T-helper 17 cell (primary cell): Measurements from ENCODE around the gene USP36. TPM values are rescaled to one million over a fixed set of nuclear protein-coding genes. Genes with fewer than 3 reads are reported as not detected.

Source experiments
- ATAC-seq: fragments of 150-1000 bp; cut with Tn5 transposase; 2 replicates; pipeline ENCODE4 v1.10.0; 2021; ENCODE audit warnings: mild to moderate bottlenecking, moderate library complexity
- DNase-seq, 3 donors: peaks; one replicate each; pipeline versions ENCODE4 v3.0.0 to v3.0.0-alpha.2; 2020 to 2021
- H3K9me3 ChIP-seq: one replicate; pipeline ENCODE4 v1.7.0; 2013; ENCODE audit warnings: low read length, mild to moderate bottlenecking; ENCODE audit not compliant: control insufficient read depth, poor library complexity, severe bottlenecking
- H3K27ac Mint-ChIP-seq: one replicate; pipeline ENCODE4 v1.8.0; 2022; ENCODE audit warnings: mild to moderate bottlenecking, moderate library complexity, mixed read lengths
- H3K27me3 Mint-ChIP-seq: one replicate; pipeline ENCODE4 v1.8.0; 2022; ENCODE audit warnings: mixed read lengths
- H3K36me3 Mint-ChIP-seq: one replicate; pipeline ENCODE4 v1.8.0; 2022; ENCODE audit warnings: low read depth, mixed read lengths
- H3K4me1 Mint-ChIP-seq: one replicate; pipeline ENCODE4 v1.8.0; 2022; ENCODE audit warnings: mild to moderate bottlenecking, mixed read lengths
- H3K4me3 Mint-ChIP-seq: one replicate; pipeline ENCODE4 v1.8.0; 2022; ENCODE audit warnings: mild to moderate bottlenecking, moderate library complexity, mixed read lengths
- total RNA-seq, 4 donors: library from RNA in 2 of 4; stranded (reverse) in 2 of 4; gene quantifications; one replicate each; pipeline ENCODE4 v1.2.3 and lab custom pipeline; 2022 to 2026

USP36 gene
- total RNA-seq, 2 donors from 2014 or later, result 418 to 474 TPM

GRCh38 chr17:78806451-78806850, 34.2 kb downstream of the USP36 start:
- DNase-seq (peak in 2 of 3 donors; percentile 32 to 58), ATAC-seq (peak; percentile 51)
- peak overlapping the region; percentile 99 for H3K27ac Mint-ChIP-seq
- H3K4me1 Mint-ChIP-seq, result peaks cover 47% of the 10 kb centered on the region
- H3K4me3 Mint-ChIP-seq, result peak overlapping the region; percentile 82
- no peaks in the 10 kb centered on the region for H3K27me3 Mint-ChIP-seq
- peaks cover 12% of the 10 kb centered on the region for H3K36me3 Mint-ChIP-seq
- no peaks in the 10 kb centered on the region for H3K9me3 ChIP-seq

- DNase-seq (peak; percentile 40 to 73 (median 47)), ATAC-seq (peak; percentile 68)
- Mint-ChIP-seq H3K4me3 (peak overlapping the region; percentile 82), H3K4me1 (peaks cover 54% of the 10 kb centered on the region), H3K27ac (peak overlapping the region; percentile 99), H3K27me3 (no peaks in the 10 kb centered on the region), H3K36me3 (peaks cover 12% of the 10 kb centered on the region)
- H3K9me3 ChIP-seq, result no peaks in the 10 kb centered on the region
These were observed 35.3 kb downstream of the USP36 start for GRCh38 chr17:78805301-78805700.

GRCh38 chr17:78804777-78805176, 35.8 kb downstream of the USP36 start:
- Mint-ChIP-seq H3K4me3 (peak overlapping the region; percentile 82), H3K36me3 (peaks cover 13% of the 10 kb centered on the region), H3K4me1 (peaks cover 59% of the 10 kb centered on the region), H3K27me3 (no peaks in the 10 kb centered on the region), H3K27ac (peak overlapping the region; percentile 99)
- no peaks in the 10 kb centered on the region for H3K9me3 ChIP-seq
- ATAC-seq (no peak), DNase-seq (no peak)

GRCh38 chr17:78803186-78803845, 37.3 kb downstream of the USP36 start:
- no peaks in the 10 kb centered on the region for H3K27me3 Mint-ChIP-seq
- H3K4me1 Mint-ChIP-seq, result peaks cover 69% of the 10 kb centered on the region
- H3K4me3 Mint-ChIP-seq, result peak overlapping the region; percentile 87
- H3K9me3 ChIP-seq, result no peaks in the 10 kb centered on the region
- H3K27ac Mint-ChIP-seq, result peak overlapping the region; percentile 99
- DNase-seq (no peak), ATAC-seq (peak; percentile 34)
- H3K36me3 Mint-ChIP-seq, result peaks cover 17% of the 10 kb centered on the region

GRCh38 chr17:78802459-78802858, 38.2 kb downstream of the USP36 start:
- DNase-seq (no peak), ATAC-seq (no peak)
- H3K9me3 ChIP-seq, result no peaks in the 10 kb centered on the region
- peak overlapping the region; percentile 87 for H3K4me3 Mint-ChIP-seq
- peaks cover 21% of the 10 kb centered on the region for H3K36me3 Mint-ChIP-seq
- H3K27ac Mint-ChIP-seq, result peak overlapping the region; percentile 99
- H3K27me3 Mint-ChIP-seq, result no peaks in the 10 kb centered on the region
- peaks cover 74% of the 10 kb centered on the region for H3K4me1 Mint-ChIP-seq

GRCh38 chr17:78802008-78802407, 38.6 kb downstream of the USP36 start:
- Mint-ChIP-seq H3K4me3 (peak overlapping the region; percentile 87), H3K36me3 (peaks cover 21% of the 10 kb centered on the region), H3K27ac (peak overlapping the region; percentile 99), H3K4me1 (peaks cover 71% of the 10 kb centered on the region), H3K27me3 (no peaks in the 10 kb centered on the region)
- DNase-seq, result no peak
- H3K9me3 ChIP-seq, result no peaks in the 10 kb centered on the region
- ATAC-seq, result no peak

GRCh38 chr17:78800132-78800931, 40.3 kb downstream of the USP36 start:
- DNase-seq (no peak), ATAC-seq (no peak)
- H3K36me3 Mint-ChIP-seq, result peaks cover 25% of the 10 kb centered on the region
- H3K9me3 ChIP-seq, result no peaks in the 10 kb centered on the region
- peak overlapping the region; percentile 74 for H3K4me3 Mint-ChIP-seq
- peaks cover 62% of the 10 kb centered on the region for H3K4me1 Mint-ChIP-seq
- H3K27me3 Mint-ChIP-seq, result no peaks in the 10 kb centered on the region
- H3K27ac Mint-ChIP-seq, result peak overlapping the region; percentile 99

GRCh38 chr17:78798695-78799559, 41.7 kb downstream of the USP36 start:
- no peak for DNase-seq
- H3K4me3 Mint-ChIP-seq, result peak overlapping the region; percentile 86

GRCh38 chr17:78797691-78798585, 42.7 kb downstream of the USP36 start:
- no peaks in the 10 kb centered on the region for H3K9me3 ChIP-seq
- H3K4me3 Mint-ChIP-seq, result peak overlapping the region; percentile 64
- H3K27me3 Mint-ChIP-seq, result no peaks in the 10 kb centered on the region
- peak overlapping the region; percentile 99 for H3K27ac Mint-ChIP-seq
- no peak for DNase-seq
- H3K36me3 Mint-ChIP-seq, result peaks cover 29% of the 10 kb centered on the region
- peaks cover 63% of the 10 kb centered on the region for H3K4me1 Mint-ChIP-seq
- no peak for ATAC-seq

More at GRCh38 chr17:78798695-78799559, 41.7 kb downstream of the USP36 start:
- H3K4me1 Mint-ChIP-seq, result peaks cover 65% of the 10 kb centered on the region
- peaks cover 30% of the 10 kb centered on the region for H3K36me3 Mint-ChIP-seq
- H3K9me3 ChIP-seq, result no peaks in the 10 kb centered on the region
- peak; percentile 40 for ATAC-seq
- H3K27ac Mint-ChIP-seq, result peak overlapping the region; percentile 99
- H3K27me3 Mint-ChIP-seq, result no peaks in the 10 kb centered on the region

- DNase-seq, result no peak
- ATAC-seq, result no peak
- peaks cover 29% of the 10 kb centered on the region for H3K36me3 Mint-ChIP-seq
- peak overlapping the region; percentile 99 for H3K27ac Mint-ChIP-seq
- H3K9me3 ChIP-seq, result no peaks in the 10 kb centered on the region
- H3K4me1 Mint-ChIP-seq, result peaks cover 60% of the 10 kb centered on the region
- no peaks in the 10 kb centered on the region for H3K27me3 Mint-ChIP-seq
- peak overlapping the region; percentile 47 for H3K4me3 Mint-ChIP-seq
These were observed 43.4 kb downstream of the USP36 start for GRCh38 chr17:78797213-78797612.

GRCh38 chr17:78796517-78796900, 44.1 kb downstream of the USP36 start:
- no peak for ATAC-seq
- DNase-seq, result no peak
- Mint-ChIP-seq H3K4me1 (peaks cover 62% of the 10 kb centered on the region), H3K4me3 (peak overlapping the region; percentile 47), H3K27ac (peak overlapping the region; percentile 92), H3K27me3 (no peaks in the 10 kb centered on the region), H3K36me3 (peaks cover 33% of the 10 kb centered on the region)
- H3K9me3 ChIP-seq, result no peaks in the 10 kb centered on the region

- DNase-seq, result no peak
- no peak overlapping the region for H3K4me3 Mint-ChIP-seq
- H3K4me1 Mint-ChIP-seq, result peaks cover 58% of the 10 kb centered on the region
- H3K36me3 Mint-ChIP-seq, result peaks cover 33% of the 10 kb centered on the region
- H3K27ac Mint-ChIP-seq, result peak overlapping the region; percentile 92
- no peak for ATAC-seq
- H3K27me3 Mint-ChIP-seq, result no peaks in the 10 kb centered on the region
- no peaks in the 10 kb centered on the region for H3K9me3 ChIP-seq
These were observed 44.6 kb downstream of the USP36 start for GRCh38 chr17:78795861-78796516.
